HG02588 (cell line): Measurements from ENCODE around the gene KCNH1.
"Not testable (repeated sequence)": the region's sequence is repeated elsewhere in the genome, so short reads cannot be mapped to it uniquely, and the experiment has no call there.

Experiments
- ATAC-seq: cut with Tn5 transposase; IDR thresholded peaks from one replicate; pipeline ENCODE4 v1.9.1; 2021; ENCODE audit warnings: mild to moderate bottlenecking, moderate library complexity; ENCODE audit not compliant: unreplicated experiment

Gene KCNH1

GRCh38 chr1:211011128-211011527, 122.8 kb downstream of the KCNH1 start:
- ATAC-seq, result not testable (repeated sequence)

- ATAC-seq, result no peak
Observed at GRCh38 chr1:211009944-211010343, 124.0 kb downstream of the KCNH1 start.

GRCh38 chr1:211007830-211008229, 126.1 kb downstream of the KCNH1 start:
- ATAC-seq, result no peak

GRCh38 chr1:210995931-210996330, 138.0 kb downstream of the KCNH1 start:
- ATAC-seq, result not testable (repeated sequence)

GRCh38 chr1:210992837-210993236, 141.1 kb downstream of the KCNH1 start:
- no peak for ATAC-seq

- ATAC-seq, result no peak
Observed at GRCh38 chr1:210989905-210990304, 144.0 kb downstream of the KCNH1 start.

GRCh38 chr1:210981490-210981889, 152.5 kb downstream of the KCNH1 start:
- ATAC-seq, result no peak

- ATAC-seq, result no peak
Observed at GRCh38 chr1:210980082-210980481, 153.9 kb downstream of the KCNH1 start.

- ATAC-seq, result no peak
Observed at GRCh38 chr1:210978974-210979354, 155.0 kb downstream of the KCNH1 start.

GRCh38 chr1:210978316-210978973, 155.5 kb downstream of the KCNH1 start:
- ATAC-seq, result no peak

- no peak for ATAC-seq
Observed at GRCh38 chr1:210951279-210951678, 182.7 kb downstream of the KCNH1 start.

- not testable (repeated sequence) for ATAC-seq
Observed at GRCh38 chr1:210949940-210950546, 183.9 kb downstream of the KCNH1 start.

GRCh38 chr1:210949489-210949888, 184.5 kb downstream of the KCNH1 start:
- no peak for ATAC-seq

- no peak for ATAC-seq
Observed at GRCh38 chr1:210949039-210949438, 184.9 kb downstream of the KCNH1 start.

- no peak for ATAC-seq
Observed at GRCh38 chr1:210944252-210944651, 189.7 kb downstream of the KCNH1 start.

- ATAC-seq, result no peak
Observed at GRCh38 chr1:210942513-210942912, 191.4 kb downstream of the KCNH1 start.

- ATAC-seq, result no peak
Observed at GRCh38 chr1:210940081-210940617, 193.8 kb downstream of the KCNH1 start.

GRCh38 chr1:210938416-210938925, 195.5 kb downstream of the KCNH1 start:
- ATAC-seq, result no peak

GRCh38 chr1:210937846-210938245, 196.1 kb downstream of the KCNH1 start:
- no peak for ATAC-seq

- no peak for ATAC-seq
Observed at GRCh38 chr1:210935905-210936304, 198.0 kb downstream of the KCNH1 start.

- no peak for ATAC-seq
Observed at GRCh38 chr1:210932104-210932503, 201.8 kb downstream of the KCNH1 start.

GRCh38 chr1:210922666-210923065, 211.3 kb downstream of the KCNH1 start:
- no peak for ATAC-seq
